ENCODE measurements around the gene SMG6. TPM values are rescaled to one million over a fixed set of nuclear protein-coding genes. Genes with fewer than 3 reads are reported as not detected.

SMG6 gene
- polyA plus RNA-seq, 1 experiment = 27.3 TPM

DNA sequence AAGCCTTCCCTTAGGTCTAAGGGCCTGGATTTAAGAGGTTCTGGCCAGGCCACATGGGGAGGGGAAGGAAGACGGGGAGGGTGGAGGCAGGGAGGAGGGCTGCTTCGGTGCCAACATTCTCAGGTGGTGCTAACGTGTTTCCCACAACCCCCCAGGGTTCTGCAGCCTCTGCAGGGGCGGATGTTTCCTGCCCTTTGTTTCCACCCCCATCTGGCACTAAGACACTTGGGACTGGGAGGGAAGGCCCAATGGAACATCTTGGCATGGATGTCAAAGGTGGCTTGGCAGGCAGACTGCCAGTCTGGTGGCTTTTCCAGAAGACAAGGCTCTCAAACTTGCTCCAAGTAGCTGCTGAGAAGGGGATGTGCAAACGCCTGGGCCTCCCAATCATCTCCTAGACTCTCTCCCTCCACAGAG is 236.0 kb downstream of the SMG6 start:
- H3K4me3 ChIP-seq (ENCODE audit: low read depth, low read length) = no peak overlapping the region
- H3K9me3 ChIP-seq (ENCODE audit: control insufficient read depth, insufficient read depth, low read length) = no peaks in the 10 kb centered on the region; the same call in 1 of the 2 replicates
- CTCF ChIA-PET = interaction anchor here (0.5 to 2.5 kb wide), 3 partner anchors 13 to 147 kb away, joined by 3 to 10 read pairs (median 3); partner anchors contain the start of gene HIC1
- POLR2A ChIA-PET = interaction anchor here (0.9 to 1.6 kb wide), 12 partner anchors 9 to 194 kb away, joined by 3 to 8 read pairs (median 4); no protein-coding TSS in a partner anchor
- no peaks in the 10 kb centered on the region for H3K27me3 ChIP-seq (ENCODE audit: control insufficient read depth, insufficient read depth, low read length)
- no peak for DNase-seq (ENCODE audit: low read depth, low spot score)
- TF ChIP-seq, protein P1, sequence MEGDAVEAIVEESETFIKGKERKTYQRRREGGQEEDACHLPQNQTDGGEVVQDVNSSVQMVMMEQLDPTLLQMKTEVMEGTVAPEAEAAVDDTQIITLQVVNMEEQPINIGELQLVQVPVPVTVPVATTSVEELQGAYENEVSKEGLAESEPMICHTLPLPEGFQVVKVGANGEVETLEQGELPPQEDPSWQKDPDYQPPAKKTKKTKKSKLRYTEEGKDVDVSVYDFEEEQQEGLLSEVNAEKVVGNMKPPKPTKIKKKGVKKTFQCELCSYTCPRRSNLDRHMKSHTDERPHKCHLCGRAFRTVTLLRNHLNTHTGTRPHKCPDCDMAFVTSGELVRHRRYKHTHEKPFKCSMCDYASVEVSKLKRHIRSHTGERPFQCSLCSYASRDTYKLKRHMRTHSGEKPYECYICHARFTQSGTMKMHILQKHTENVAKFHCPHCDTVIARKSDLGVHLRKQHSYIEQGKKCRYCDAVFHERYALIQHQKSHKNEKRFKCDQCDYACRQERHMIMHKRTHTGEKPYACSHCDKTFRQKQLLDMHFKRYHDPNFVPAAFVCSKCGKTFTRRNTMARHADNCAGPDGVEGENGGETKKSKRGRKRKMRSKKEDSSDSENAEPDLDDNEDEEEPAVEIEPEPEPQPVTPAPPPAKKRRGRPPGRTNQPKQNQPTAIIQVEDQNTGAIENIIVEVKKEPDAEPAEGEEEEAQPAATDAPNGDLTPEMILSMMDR (IDR thresholded peaks at IDR 0.05; ENCODE audit: low read depth, low read length) = no peak
- H3K27ac ChIP-seq (ENCODE audit: low read depth, low read length) = peak overlapping the region; percentile 94

DNA sequence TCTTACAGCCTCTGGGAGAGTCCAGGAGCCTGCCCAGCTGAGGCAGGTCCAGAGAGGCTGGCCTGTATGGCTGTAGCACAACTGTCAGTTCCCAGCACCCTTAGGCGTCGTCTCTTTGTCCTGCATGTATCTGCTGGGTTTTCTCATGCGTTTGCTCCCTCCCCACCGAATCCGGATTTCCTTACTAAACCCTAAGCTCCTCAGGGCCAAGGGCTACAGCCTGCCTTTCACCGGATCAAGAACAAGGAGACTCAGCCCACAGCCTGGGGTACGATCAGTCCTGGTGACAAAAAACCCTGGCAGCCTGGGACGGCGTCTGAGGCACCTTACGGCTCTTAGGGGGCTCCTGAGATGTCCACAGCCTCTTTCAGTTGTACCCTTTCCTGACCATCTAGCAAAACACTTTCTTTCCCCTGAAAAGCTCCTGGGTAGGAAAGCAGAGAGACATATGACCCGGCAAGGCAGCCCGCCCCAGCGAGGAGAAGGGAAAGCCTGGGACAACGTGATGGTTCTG is 236.5 kb downstream of the SMG6 start:
- CTCF ChIA-PET = interaction anchor here (1.1 kb wide), 1 partner anchor 178 kb away, joined by 5 read pairs; no protein-coding TSS in a partner anchor
- no peak for DNase-seq (ENCODE audit: low read depth, low spot score)
- H3K9me3 ChIP-seq (ENCODE audit: control insufficient read depth, insufficient read depth, low read length) = no peaks in the 10 kb centered on the region; the same call in 1 of the 2 replicates
- no peak overlapping the region for H3K4me3 ChIP-seq (ENCODE audit: low read depth, low read length)
- H3K27me3 ChIP-seq (ENCODE audit: control insufficient read depth, insufficient read depth, low read length) = no peaks in the 10 kb centered on the region
- TF ChIP-seq, protein P1 (IDR thresholded peaks at IDR 0.05; ENCODE audit: low read depth, low read length) = no peak
- POLR2A ChIA-PET = interaction anchor here (0.7 to 1.6 kb wide), 3 partner anchors 15 to 54 kb away, joined by 3 to 5 read pairs (median 5); no protein-coding TSS in a partner anchor
- H3K27ac ChIP-seq (ENCODE audit: low read depth, low read length) = peak overlapping the region; percentile 94

DNA sequence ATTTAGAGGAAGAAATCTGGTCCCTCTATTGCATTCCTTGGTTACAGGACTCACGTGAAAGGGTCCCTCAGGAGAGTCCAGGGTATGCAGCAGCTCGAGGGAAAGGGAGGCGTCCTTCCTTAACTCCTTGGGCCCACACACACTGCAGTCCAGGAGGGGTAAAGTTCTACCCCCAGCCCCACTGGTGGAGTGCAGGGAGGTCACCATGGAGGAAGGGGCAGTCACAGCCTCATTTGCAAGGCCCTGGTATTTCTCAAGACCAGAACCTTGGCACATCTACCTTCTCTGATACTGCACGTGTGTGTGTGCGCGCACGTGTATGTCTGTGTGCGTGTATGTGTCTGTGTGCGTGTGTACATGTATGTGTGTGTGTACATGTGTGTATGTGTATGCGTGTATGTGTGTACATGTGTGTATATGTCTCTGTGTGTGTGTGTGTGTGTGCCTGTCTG is 237.6 kb downstream of the SMG6 start:
- H3K27ac ChIP-seq (ENCODE audit: low read depth, low read length) = peak overlapping the region; percentile 94
- POLR2A ChIA-PET = no interaction called here
- DNase-seq (ENCODE audit: low read depth, low spot score) = no peak
- H3K27me3 ChIP-seq (ENCODE audit: control insufficient read depth, insufficient read depth, low read length) = no peaks in the 10 kb centered on the region
- TF ChIP-seq, protein P1 (IDR thresholded peaks at IDR 0.05; ENCODE audit: low read depth, low read length) = no peak
- H3K4me3 ChIP-seq (ENCODE audit: low read depth, low read length) = no peak overlapping the region
- H3K9me3 ChIP-seq (ENCODE audit: control insufficient read depth, insufficient read depth, low read length) = no peaks in the 10 kb centered on the region; the same call in 1 of the 2 replicates
- CTCF ChIA-PET = interaction anchor here (0.6 to 1.2 kb wide), 3 partner anchors 164 to 203 kb away, joined by 3 to 7 read pairs (median 6); no protein-coding TSS in a partner anchor

DNA sequence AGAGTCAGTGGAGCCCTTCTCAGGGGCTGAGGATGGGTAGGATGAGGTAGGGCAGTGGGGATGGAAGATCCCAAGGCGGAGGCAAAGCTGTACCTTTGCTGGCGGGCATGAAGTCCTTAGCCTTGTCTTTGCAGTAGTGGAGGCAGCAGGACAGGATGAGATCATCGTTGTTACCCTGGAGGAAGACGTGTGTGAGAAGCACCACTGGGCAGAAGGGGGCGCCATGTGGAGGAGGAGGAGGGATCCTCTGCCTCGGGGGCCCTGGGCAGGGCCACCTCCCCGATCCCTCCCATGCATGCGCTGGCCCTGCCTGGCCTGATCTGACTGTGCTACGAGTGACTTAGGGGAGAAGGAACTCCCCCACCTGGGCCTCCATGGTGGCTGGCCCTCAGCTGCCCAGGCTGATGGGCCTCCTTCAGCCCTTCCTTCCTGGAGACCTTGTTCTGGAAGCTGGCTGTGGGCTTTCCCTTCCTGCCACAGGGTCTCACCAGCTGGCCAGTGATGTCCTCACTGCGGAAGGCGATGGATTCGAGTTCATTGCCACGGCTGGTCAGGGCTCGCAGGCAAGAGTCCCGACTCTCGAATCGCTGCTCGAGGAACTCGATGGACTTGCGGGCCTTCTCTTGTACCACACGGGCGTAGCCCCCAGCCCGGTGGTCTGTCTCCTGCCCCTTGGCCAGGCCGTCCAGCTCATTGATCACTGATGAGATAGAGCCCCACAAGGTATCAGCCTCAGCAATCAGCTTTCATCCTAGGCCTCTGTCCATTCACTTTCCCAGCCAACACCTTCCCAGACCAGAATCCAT is 238.4 kb downstream of the SMG6 start:
- CTCF ChIA-PET = interaction anchor here (0.6 to 1.2 kb wide), 4 partner anchors 35 to 202 kb away, joined by 3 to 7 read pairs (median 4); no protein-coding TSS in a partner anchor
- no peaks in the 10 kb centered on the region; the same call in 1 of the 2 replicates for H3K9me3 ChIP-seq (ENCODE audit: control insufficient read depth, insufficient read depth, low read length)
- POLR2A ChIA-PET = no interaction called here
- no peak for DNase-seq (ENCODE audit: low read depth, low spot score)
- TF ChIP-seq, protein P1 (IDR thresholded peaks at IDR 0.05; ENCODE audit: low read depth, low read length) = peak; percentile 37
- peak overlapping the region; percentile 94 for H3K27ac ChIP-seq (ENCODE audit: low read depth, low read length)
- no peak overlapping the region for H3K4me3 ChIP-seq (ENCODE audit: low read depth, low read length)
- no peaks in the 10 kb centered on the region for H3K27me3 ChIP-seq (ENCODE audit: control insufficient read depth, insufficient read depth, low read length)
